Measurements from ENCODE around the gene MAGI1.

DNA sequence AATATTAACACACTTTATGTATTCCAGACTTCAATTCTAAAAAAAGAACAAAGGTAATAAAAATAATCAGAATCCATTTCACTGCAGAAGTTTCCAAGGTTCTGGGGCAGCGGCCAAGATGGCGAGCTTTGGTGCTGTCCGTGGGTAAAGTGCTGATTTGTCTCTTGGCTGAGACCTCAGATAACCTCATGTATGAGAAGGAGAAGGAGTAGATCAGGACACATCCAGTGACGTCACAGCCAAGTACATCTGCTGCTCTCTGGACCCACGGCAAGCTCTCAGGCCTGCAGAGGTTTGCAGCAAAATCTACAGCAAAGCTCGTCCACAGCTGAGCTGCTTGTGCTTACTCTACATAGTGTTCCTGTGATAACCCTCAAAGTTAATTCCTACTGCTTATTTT is 165.7 kb downstream of the MAGI1 start:
- TF ChIP-seq POLR2A (IDR thresholded peaks at IDR 0.05) (no peak), POLR2AphosphoS5 (IDR thresholded peaks at IDR 0.05) (no peak)
- TF ChIP-seq, protein P1, sequence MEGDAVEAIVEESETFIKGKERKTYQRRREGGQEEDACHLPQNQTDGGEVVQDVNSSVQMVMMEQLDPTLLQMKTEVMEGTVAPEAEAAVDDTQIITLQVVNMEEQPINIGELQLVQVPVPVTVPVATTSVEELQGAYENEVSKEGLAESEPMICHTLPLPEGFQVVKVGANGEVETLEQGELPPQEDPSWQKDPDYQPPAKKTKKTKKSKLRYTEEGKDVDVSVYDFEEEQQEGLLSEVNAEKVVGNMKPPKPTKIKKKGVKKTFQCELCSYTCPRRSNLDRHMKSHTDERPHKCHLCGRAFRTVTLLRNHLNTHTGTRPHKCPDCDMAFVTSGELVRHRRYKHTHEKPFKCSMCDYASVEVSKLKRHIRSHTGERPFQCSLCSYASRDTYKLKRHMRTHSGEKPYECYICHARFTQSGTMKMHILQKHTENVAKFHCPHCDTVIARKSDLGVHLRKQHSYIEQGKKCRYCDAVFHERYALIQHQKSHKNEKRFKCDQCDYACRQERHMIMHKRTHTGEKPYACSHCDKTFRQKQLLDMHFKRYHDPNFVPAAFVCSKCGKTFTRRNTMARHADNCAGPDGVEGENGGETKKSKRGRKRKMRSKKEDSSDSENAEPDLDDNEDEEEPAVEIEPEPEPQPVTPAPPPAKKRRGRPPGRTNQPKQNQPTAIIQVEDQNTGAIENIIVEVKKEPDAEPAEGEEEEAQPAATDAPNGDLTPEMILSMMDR (IDR thresholded peaks at IDR 0.05) = no peak
